ENCODE data around the gene S100G. TPM values are rescaled to one million over a fixed set of nuclear protein-coding genes. Genes with fewer than 3 reads are reported as not detected.

S100G gene
- total RNA-seq, 1 donor from 2014 or later = not detected

DNA sequence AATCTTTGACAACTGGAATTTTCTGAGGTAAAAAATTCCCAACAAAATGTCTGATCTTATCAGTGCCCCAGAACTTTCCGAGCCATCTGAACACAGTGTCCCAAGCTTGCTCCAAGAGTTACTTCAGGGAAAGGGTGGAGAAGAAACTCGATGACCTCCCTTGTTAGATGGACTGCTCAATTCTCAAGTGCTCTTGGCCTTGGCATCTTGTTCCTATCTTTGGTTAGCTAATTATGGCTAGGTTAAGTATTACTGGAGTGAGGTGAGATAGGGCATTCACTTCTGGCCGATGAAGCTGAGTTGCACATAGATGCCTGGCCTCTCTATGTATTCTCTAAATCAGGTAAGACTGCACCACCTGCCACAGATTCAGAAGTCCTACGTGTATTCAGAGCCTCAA lies 9.1 kb upstream of the S100G start:
- intact Hi-C loops (cut with micrococcal nuclease) = no loop called here
- ATAC-seq = peak; percentile 74

DNA sequence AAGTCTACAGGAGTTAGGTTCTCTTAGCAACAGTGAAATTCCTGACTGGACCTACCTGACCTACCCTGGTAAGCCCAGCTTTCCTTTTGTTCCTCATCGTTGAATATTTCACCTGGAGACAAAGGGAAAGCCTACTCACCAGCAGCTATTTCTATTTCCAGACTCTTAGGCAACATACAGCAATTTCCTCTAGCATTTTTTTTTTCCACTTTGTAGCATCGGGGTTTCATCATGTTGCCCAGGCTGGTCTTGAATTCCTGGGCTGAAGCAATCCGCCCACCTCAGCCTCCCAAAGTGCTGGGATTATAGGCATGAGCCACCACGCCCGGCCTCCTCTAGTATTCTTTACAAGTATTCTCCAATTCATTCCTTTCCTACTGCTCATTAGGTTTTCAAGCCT lies 6.8 kb upstream of the S100G start:
- no peak for DNase-seq
- intact Hi-C loops (cut with micrococcal nuclease) = no loop called here
- ATAC-seq = no peak

More for the DNA sequence above, 9.1 kb upstream of the S100G start:
- DNase-seq = no peak

DNA sequence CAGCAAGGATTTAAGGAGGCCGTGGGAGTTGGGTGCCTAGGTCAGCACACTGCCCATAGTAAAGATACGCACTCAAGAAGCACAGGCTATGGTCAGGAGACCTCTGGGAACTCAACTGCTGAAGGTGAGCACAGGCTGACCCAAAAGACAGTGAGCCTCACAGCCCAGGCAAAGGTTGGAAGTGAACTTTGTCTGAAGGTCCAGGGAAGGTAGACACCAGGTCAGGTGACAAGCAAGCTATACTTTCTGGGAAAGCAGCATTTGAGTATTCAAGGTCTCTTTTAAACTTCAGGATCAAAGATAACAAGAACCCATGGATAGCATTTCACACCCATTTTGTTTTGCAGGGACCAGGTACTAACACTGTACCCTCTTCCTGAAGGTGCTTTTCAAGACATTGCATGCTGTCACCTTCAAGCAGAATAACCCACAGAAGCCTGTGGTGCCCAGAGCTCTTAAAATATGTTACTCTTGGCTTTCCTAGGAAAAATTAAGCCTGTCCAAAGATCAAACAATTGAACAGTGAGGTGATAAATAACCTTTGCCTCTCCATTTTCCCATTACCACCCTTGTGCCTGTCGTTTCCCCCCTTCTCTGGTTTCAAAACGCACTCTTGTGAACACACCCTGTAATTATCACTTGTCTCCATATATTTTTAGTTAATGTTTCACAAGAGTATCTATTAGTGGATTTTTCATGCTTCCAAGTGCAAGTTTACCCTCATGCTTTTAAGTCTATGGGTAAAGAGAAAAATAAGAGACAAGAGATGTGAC lies 3.4 kb upstream of the S100G start:
- intact Hi-C loops (cut with micrococcal nuclease) = no loop called here
- no peak for DNase-seq
- ATAC-seq = no peak

DNA sequence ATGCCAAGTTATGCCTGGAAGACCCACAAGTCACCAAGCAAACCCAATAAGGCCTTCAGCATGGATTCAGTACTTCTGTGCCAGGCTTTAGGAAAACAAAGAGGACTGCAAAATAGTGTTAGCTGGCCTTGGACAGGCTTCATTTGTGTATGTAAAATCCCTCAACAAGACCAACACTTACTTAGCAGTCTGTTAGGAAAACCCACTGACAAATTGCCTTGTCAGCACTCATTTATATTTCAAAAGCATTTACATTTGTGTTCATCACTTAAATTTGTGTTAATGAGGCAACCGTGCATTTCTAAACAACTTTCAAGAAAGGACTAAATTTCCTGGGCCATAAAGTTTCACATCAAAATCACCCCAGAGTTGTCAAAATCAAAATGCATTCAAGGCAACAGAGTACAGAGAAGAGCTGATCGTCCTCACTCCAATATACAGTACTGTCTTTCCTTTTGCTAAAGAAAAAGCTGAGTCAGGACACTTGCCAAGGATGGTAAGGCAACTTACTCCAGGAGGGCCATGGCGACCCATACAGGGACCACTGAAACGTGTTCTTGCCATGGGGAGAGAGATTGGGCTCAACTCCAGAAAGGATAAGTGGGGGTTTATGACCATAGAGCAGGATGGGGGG lies 1.6 kb downstream of the S100G start:
- ATAC-seq (no peak), DNase-seq (no peak)
- intact Hi-C loops (cut with micrococcal nuclease) = no loop called here

DNA sequence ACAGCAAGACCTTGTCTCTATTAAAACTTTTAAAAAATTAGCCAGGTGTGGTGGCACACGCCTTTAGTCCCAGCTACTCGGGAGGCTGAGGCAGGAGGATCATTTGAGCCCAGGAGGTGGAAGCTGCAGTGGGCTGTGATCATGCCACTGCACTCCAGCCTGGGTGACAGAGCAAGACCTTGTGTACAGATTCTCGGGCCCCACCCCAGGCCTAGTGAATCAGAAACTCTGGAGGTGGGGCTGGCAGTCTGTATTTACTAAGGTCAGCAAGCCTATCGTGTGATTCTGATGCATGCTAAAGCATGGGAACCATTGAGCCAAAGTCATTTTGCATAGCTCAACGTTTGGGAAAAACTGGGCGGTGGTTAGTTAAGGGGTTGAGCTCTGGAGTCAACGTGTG lies 3.5 kb downstream of the S100G start:
- intact Hi-C loops (cut with micrococcal nuclease) = no loop called here
- DNase-seq (no peak), ATAC-seq (no peak)

DNA sequence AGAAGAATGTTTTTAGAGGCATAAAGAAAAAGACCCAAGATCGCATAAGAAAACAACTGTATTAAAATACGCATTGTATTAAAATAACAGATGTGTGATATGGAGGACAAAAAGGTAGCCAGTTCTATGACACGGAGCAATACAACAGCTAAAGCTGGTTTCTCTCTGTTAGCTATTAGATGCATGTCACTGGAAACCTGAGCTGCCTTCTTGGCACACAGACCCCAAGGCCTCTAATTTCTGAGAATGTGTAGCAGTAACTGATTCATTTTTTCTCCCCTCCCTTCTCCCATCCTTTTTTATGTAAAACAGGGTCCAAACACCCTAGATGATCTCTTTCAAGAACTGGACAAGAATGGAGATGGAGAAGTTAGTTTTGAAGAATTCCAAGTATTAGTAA lies 4.1 kb downstream of the S100G start:
- ATAC-seq (no peak), DNase-seq (no peak)
- intact Hi-C loops (cut with micrococcal nuclease) = no loop called here

DNA sequence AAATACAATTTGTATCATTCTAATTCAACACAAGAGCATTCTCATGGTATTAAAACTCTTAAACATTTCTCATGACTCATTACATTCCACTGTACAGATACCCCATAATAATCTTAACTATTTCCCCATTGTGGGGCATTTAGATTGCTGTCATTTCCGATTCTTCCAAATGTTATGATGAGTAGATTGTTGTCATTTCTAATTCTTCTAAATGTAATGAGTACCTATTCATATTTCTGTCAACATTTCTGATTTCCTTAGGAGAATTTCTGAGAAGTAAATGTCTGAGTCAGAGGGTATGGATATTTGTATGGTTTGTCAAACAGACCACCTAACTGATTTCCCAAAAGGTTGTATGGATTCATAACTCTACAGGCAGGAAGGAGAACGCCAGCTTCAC lies 8.3 kb downstream of the S100G start:
- intact Hi-C loops (cut with micrococcal nuclease) = no loop called here
- no peak for DNase-seq
- ATAC-seq = no peak

DNA sequence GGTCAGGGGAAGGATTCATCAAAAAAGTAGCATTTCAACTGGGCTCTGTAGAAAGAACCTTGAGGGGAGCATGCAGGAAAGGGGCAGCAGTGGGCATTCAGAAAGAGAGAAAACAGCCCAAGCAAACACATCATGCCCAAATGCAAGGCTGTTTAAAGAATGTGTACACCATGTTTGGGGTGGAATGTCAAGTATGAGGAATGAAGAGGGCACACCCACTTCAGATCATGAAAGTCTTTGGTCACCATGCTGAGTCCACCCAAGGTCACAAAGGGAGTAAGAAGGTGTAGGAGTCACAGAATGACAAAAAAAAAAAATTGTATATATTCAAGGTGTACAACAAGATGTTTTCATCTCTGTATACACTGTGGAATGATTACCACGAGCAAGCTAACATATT lies 9.4 kb downstream of the S100G start:
- DNase-seq (no peak), ATAC-seq (no peak)
- intact Hi-C loops (cut with micrococcal nuclease) = no loop called here

DNA sequence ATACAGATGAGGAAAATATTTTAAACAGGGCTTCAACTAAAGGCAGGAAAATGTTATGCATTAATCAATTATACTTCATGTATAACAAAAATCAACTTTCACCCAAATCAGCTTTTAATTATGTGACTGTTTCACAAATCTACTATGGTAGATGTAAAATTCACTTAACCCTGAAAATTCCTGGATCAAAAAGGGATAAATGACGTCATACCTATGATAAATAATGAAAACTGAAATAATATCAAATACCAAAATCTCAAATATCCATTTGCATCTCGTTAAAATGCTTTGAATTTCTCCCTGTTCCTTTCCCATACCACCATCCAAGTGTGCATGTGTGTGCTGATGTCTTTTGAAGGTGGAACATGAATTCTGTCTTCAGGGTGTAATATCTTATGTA lies 11.5 kb downstream of the S100G start:
- no peak for DNase-seq
- intact Hi-C loops (cut with micrococcal nuclease) = no loop called here
- no peak for ATAC-seq

DNA sequence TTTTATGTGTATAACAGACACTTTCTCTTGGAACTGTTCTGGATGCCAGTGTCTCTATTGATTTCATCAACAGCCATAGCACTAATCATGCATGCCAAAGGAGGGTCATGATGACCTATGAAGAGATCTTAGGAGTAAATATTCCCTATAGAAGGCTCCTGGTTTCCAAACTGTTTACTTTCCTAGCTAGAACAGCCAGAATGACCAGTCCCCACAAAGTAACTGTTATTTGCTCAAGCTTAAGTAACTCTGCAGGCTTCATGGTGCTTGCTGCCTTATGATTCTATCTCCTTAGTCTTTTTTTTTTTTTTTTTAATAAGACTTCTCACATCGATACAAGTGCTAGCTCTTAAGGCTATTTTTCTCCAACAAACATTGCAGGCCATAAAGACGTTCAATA lies 12.4 kb downstream of the S100G start:
- intact Hi-C loops (cut with micrococcal nuclease) = no loop called here
- DNase-seq (no peak), ATAC-seq (no peak)

DNA sequence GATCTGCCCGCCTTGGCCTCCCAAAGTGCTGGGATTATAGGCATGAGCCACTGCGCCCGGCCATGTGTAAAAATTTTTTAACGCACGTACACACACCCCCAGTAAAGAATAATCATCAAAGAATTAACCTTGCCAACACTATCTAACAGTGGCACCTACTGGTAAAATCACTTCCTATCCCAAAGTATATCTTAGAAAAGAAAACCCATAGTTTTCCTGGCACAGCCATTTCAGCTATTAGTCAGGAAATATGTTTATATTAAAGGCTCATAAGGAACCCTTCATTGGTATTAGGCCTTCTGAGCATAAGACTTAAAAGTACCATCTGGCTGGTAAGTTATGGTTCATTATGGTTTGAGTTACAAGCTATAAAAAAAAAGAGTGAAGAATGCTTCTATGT lies 14.1 kb downstream of the S100G start:
- ATAC-seq (peak; percentile 56), DNase-seq (no peak)
- intact Hi-C loops (cut with micrococcal nuclease) = loop anchor here (2.0 kb wide), 1 partner anchor 227 kb away; no protein-coding TSS in a partner anchor

DNA sequence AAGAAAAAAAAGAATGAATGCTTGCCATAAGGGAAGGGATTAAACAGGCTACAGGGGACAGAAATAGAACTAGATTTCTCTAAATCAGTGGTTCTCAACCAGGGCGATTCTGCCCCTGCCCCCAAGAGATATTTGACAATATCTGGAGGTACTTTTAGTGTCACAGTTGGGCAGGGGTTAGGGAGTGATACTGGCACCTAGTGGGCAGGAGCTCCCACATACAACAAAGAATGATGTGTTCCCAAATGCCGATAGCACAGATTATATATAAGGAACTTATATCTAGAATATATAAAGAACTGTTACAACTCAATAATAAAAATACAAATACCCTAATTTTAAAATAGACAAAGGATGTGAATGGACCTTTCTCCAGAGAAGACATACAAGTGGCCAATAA lies 14.7 kb downstream of the S100G start:
- ATAC-seq (peak; percentile 35), DNase-seq (no peak)
- intact Hi-C loops (cut with micrococcal nuclease) = loop anchor here (2.0 kb wide), 1 partner anchor 228 kb away; no protein-coding TSS in a partner anchor

DNA sequence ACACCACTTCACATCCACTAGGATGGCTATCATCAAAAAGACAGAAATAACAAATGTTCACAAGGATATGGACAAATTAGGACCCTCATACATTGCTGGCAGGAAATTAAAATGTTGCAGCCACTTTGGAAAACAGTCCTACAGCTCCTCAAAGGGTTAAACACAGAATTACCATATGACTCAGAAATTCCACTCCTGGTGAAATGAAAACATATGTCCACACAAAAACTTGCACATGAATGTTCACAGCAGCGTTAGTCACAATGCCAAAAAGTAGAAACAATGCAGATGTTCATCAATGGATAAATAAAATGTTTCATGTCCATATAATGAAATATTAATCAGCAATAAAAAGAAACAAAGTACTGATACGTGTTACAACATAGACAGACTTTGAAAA lies 15.1 kb downstream of the S100G start:
- no peak for ATAC-seq
- no peak for DNase-seq
- intact Hi-C loops (cut with micrococcal nuclease) = loop anchor here (2.0 kb wide), 1 partner anchor 228 kb away; no protein-coding TSS in a partner anchor

DNA sequence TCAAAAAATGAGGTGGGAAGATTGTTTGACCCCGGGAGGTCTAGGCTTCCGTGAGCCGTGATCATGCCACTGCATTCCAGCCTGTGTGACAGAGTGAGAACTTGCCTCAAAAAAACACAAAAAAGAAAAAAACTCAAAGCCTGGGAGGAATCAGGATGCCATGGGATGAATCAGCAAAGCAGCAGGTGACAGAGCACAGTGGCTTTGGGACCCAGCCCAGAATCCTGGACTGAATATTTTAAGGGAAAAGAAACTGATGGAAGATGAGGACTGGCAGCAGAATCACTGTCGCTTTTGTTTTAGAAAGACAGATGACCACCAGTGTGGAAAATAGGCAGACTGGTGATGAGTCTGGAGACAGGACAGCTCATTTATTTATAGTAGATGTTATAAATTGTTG lies 16.6 kb downstream of the S100G start:
- no peak for DNase-seq
- intact Hi-C loops (cut with micrococcal nuclease) = no loop called here
- ATAC-seq = no peak

DNA sequence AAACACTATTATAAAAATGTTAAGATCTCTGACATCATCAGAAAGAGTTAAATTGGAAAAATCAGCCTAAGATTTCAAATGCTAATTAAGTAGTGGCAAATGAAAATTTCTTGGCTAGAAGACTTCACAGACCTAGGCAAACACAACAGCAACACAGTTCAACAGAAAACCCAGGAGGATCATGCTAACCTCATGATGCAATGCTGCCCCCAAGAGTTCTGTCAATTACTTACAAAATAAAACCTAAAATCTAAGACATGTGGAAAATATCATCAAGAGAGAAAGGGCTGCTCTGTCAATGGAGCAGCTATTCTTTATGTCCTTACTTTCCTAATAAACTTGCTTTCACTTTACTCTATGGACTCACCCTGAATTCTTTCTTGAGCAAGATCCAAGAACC lies 21.0 kb downstream of the S100G start:
- DNase-seq = no peak
- peak; percentile 53 for ATAC-seq
- intact Hi-C loops (cut with micrococcal nuclease) = no loop called here

DNA sequence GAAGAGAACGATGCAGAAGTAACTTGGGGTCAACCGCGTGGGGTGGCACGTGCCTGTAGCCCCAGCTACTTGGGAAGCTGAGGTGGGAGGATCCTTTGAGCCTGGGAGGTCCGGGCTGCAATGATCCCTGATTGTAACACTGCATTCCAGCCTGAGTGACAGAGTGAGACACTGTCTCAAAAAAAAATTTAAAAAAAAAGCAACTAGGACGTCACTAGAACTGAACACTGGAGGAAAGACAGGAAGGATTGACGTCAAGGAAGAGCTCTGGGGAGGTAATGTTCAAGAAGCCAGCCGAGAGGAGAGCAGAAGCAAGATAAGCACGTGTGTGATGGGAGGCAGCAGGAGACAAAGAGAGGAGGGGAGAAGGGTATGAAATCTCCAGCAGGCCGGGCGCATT lies 28.7 kb downstream of the S100G start:
- intact Hi-C loops (cut with micrococcal nuclease) = no loop called here
- DNase-seq = no peak
- ATAC-seq = peak; percentile 29

DNA sequence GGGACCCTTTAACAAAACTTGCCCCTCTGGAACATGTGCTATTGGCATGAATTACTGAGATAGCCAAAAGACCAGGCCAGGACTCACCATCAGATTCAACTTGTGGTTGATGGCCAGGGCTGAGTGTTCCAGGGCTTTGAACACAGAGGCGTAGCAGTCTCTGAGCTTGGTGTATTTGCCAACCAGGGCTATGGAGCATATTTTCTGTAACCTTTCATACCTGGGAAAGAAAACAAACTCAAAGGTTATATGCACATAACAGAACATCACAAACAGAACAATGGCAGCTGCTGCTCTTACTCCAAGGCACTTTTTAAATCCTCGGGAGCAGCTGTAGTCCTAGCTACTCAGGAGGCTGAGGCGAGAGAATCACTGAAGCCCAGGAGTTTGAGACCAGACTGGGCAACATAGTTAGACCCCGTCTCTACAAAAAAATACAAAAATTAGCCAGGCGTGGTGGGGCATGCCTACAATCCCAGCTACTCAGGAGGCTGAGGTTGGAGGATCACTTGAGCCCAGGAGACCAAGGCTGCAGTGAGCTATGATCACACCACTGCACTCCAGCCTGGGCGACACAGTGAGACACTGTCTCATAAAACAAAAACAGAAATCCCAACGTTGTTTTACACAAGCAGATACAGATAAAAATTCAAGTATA lies 33.2 kb downstream of the S100G start:
- DNase-seq = no peak
- no peak for ATAC-seq
- intact Hi-C loops (cut with micrococcal nuclease) = no loop called here

DNA sequence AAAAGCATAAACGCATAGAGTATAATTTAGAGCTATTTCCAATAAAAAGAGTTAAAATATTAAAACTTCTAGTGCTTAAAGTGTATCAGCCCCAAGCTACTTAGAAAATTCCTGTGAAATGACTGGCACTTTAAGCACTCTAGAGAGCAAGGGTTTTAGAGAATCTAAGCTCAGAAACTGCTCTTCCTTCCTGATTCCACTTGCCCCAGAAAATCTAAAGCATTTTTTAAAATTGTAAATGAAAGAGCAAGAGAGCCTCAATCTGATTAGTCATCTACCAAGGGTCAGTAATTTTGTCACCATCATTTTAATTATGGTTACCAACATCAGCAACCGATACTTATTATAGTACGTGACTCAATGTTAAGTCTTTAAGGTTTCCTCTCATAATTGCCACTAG lies 37.6 kb downstream of the S100G start:
- intact Hi-C loops (cut with micrococcal nuclease) = no loop called here
- DNase-seq (no peak), ATAC-seq (no peak)

DNA sequence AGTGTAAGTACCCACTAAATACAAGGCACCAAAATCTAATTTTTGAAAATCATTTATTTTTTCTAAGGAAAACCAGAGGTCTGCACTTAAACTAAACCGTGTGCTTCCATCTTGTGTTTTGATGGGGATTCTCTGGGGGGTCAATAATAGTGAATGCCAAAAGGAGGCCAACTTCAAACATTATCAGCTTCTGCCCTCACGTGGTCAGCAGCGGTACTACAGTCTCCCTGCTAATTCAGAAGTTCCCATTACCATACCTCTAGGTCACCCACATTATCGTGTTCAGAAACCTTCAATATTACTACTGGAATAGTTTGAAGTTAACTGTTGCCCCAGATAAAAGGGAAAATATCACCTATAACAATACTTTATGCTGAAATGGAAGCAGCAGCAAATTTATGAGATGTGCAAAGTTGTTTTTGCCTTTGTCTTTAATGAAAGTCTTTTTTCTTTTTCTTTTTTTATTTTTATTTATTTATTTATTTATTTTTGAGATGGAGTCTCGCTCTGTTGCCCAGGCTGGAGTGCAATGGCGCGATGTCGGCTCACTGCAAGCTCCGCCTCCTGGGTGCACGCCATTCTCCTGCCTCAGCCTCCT lies 45.2 kb downstream of the S100G start:
- intact Hi-C loops (cut with micrococcal nuclease) = no loop called here
- no peak for ATAC-seq
- DNase-seq = peak; percentile 64

DNA sequence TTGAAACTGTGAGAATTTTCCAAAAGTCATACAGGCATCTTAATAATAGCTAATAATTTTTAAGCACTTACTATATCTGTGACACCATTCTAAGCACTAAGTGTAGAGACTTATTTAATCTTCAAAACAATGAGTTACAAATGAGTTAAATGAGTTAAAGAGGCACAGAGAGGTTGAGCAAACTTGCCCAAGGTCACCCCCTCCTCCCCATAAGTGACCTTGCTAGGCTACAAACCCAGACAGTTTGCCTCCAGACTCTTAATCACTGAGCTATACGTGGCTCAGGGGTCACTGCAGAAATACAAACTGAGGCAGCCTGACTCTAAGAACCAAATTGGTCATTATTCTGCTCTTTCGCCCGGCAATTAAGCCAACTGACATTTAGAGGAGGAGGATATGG lies 47.0 kb downstream of the S100G start:
- DNase-seq = no peak
- intact Hi-C loops (cut with micrococcal nuclease) = no loop called here
- ATAC-seq = no peak
